Endothelial cell (in vitro differentiated cells): ENCODE data around the gene FOXD4L1. TPM values are rescaled to one million over a fixed set of nuclear protein-coding genes. Genes with fewer than 3 reads are reported as not detected.
"Not testable (repeated sequence)": the region's sequence is repeated elsewhere in the genome, so short reads cannot be mapped to it uniquely, and the experiment has no call there.

ENCODE experiments used
- DNase-seq: peaks from one replicate; pipeline ENCODE4 v3.0.0; 2021; ENCODE audit warnings: low spot score
- H3K27ac Mint-ChIP-seq: one replicate; pipeline ENCODE4 v1.8.0; 2021; ENCODE audit warnings: mixed read lengths, inconsistent platforms; ENCODE audit not compliant: unreplicated experiment
- H3K27me3 Mint-ChIP-seq: one replicate; pipeline ENCODE4 v1.8.0; 2021; ENCODE audit warnings: mild to moderate bottlenecking, moderate library complexity, mixed read lengths, inconsistent platforms; ENCODE audit not compliant: unreplicated experiment
- H3K36me3 Mint-ChIP-seq: one replicate; pipeline ENCODE4 v1.8.0; 2021; ENCODE audit warnings: mild to moderate bottlenecking, low read depth, mixed read lengths, inconsistent platforms; ENCODE audit not compliant: unreplicated experiment
- H3K4me1 Mint-ChIP-seq: one replicate; pipeline ENCODE4 v1.8.0; 2021; ENCODE audit warnings: mild to moderate bottlenecking, mixed read lengths, inconsistent platforms; ENCODE audit not compliant: unreplicated experiment
- H3K4me3 Mint-ChIP-seq: one replicate; pipeline ENCODE4 v1.8.0; 2021; ENCODE audit warnings: mild to moderate bottlenecking, mixed read lengths, inconsistent platforms; ENCODE audit not compliant: unreplicated experiment
- H3K9me3 Mint-ChIP-seq: one replicate; pipeline ENCODE4 v1.8.0; 2021; ENCODE audit warnings: mixed read lengths, inconsistent platforms; ENCODE audit not compliant: unreplicated experiment
- long read RNA-seq: library from polyadenylated mRNA; unstranded; transcript quantifications from one replicate; pipeline ENCODE4 v2.0.0, GENCODE V29; 2020; ENCODE audit not compliant: unreplicated experiment
- total RNA-seq: library from RNA; stranded (reverse); fragmentation: NEBNext Ultra II Directional; extraction: Animal tissue kit (Norgen Biotek cat#: 25700); gene quantifications from one replicate; pipeline ENCODE4 v1.2.1, GENCODE V29; 2021; ENCODE audit not compliant: unreplicated experiment

The FOXD4L1 gene
- total RNA-seq: not detected
- long read RNA-seq: 0 reads

DNA sequence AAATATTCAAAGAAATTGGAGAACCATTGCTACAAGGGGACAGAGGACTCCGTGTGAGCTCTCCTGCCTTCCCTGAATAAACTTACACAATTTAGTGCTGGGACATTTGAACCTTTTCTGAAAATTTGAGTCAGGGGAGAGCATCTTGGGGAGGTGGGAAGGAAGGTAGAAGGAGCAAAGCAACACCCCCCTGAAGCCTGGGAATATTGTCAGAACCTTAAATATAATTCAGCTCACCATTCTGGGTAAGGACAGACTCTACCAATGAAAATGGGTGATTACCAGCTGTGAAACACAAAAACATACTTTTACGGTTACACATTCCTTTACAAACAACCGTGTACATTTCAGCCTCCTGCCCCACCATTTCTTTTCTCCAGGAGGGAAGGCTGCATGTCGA lies at the start of gene FOXD4L1:
FOXD4L1 (plus strand) TSS at position 301 of the 400 bp plus-strand sequence. CDS start 592 bp downstream, outside the sequence.
- not testable (repeated sequence) for H3K4me1 Mint-ChIP-seq, DNase-seq, H3K4me3 Mint-ChIP-seq, H3K27me3 Mint-ChIP-seq, H3K36me3 Mint-ChIP-seq, H3K27ac Mint-ChIP-seq, H3K9me3 Mint-ChIP-seq

DNA sequence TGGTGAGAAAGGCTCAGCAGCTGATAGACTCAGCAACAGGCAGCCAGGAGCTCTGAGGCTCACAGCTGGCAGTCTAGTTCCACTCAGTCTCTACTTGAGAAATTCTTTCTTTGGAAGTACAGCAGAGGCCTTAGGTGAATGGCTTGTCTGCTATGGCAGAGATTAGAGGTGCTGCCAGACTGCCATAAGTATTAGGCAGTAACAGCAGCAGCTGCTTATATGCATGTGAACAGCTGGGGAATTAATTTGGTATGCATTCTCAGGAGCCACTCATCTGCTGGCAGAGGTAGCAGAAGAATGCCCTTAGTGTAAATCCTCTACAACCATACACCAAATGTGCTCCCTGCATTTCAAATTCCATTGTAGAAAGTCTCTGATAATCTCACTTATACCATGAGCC lies 32.7 kb upstream of the FOXD4L1 start:
- not testable (repeated sequence) for H3K27me3 Mint-ChIP-seq, H3K9me3 Mint-ChIP-seq, H3K4me3 Mint-ChIP-seq, DNase-seq, H3K4me1 Mint-ChIP-seq, H3K36me3 Mint-ChIP-seq, H3K27ac Mint-ChIP-seq

DNA sequence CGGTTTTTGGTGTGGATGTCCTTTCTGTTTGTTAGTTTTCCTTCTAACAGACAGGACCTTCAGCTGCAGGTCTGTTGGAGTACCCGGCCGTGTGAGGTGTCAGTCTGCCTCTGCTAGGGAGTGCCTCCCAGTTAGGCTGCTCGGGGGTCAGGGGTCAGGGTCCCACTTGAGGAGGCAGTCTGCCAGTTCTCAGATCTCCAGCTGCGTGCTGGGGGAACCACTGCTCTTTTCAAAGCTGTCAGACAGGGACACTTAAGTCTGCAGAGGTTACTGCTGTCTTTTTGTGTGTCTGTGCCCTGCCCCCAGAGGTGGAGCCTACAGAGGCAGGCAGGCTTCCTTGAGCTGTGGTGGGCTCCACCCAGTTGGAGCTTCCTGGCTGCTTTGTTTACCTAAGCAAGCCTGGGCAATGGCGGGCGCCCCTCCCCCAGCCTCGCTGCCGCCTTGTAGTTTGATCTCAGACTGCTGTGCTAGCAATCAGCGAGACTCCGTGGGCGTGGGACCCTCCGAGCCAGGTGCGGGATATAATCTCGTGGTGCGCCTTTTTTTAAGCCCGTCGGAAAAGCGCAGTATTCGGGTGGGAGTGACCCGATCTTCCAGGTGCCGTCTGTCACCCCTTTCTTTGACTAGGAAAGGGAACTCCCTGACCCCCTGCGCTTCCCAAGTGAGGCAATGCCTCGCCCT lies 21.6 kb upstream of the FOXD4L1 start:
- not testable (repeated sequence) for H3K27me3 Mint-ChIP-seq, H3K27ac Mint-ChIP-seq, DNase-seq, H3K9me3 Mint-ChIP-seq, H3K4me3 Mint-ChIP-seq, H3K4me1 Mint-ChIP-seq, H3K36me3 Mint-ChIP-seq

DNA sequence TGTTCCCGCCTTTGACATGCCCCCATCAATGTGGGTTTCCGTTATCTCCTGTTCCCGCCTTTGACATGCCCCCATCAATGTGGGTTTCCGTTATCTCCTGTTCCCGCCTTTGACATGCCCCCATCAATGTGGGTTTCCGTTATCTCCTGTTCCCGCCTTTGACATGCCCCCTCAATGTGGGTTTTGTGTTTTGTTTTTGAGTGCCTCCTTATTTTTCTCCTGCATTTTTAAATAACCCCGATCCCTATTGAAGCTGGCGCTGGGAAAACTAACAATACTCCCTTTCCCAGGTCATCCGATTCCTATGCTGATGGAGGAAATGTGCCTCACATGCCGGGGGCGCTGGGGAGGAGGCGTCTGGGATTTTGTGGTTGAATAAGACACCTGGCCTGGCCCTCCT lies 1.9 kb upstream of the FOXD4L1 start:
- not testable (repeated sequence) for H3K4me1 Mint-ChIP-seq, DNase-seq, H3K9me3 Mint-ChIP-seq, H3K36me3 Mint-ChIP-seq, H3K27me3 Mint-ChIP-seq, H3K27ac Mint-ChIP-seq, H3K4me3 Mint-ChIP-seq

DNA sequence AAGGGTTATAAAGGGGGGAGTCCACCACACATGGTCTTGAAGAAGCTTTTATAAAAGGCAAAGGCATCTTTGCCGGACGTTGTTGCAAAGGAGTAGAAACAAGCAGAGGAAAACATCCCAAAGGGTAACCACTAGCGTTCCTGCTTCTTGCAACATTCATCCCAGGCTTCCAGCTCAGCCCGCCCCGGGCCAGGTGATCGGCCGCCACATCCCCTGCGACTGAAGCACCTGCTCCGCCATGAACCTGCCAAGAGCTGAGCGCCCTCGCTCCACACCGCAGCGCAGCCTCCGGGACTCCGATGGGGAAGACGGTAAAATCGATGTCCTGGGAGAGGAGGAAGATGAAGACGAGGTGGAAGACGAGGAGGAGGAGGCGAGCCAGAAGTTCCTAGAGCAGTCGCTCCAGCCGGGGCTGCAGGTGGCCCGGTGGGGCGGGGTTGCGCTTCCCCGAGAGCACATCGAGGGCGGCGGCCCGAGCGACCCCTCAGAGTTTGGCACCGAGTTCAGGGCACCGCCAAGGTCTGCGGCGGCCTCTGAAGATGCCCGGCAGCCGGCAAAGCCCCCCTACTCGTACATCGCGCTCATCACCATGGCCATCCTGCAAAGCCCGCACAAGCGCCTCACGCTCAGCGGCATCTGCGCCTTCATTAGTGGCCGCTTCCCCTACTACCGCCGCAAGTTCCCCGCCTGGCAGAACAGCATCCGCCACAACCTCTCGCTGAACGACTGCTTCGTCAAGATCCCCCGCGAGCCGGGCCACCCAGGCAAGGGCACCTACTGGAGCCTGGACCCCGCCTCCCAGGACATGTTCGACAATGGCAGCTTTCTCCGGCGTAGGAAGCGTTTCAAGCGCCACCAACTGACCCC lies 787 bp downstream of the FOXD4L1 start:
- not testable (repeated sequence) for H3K36me3 Mint-ChIP-seq, H3K4me3 Mint-ChIP-seq, H3K4me1 Mint-ChIP-seq, DNase-seq, H3K27ac Mint-ChIP-seq, H3K27me3 Mint-ChIP-seq, H3K9me3 Mint-ChIP-seq

DNA sequence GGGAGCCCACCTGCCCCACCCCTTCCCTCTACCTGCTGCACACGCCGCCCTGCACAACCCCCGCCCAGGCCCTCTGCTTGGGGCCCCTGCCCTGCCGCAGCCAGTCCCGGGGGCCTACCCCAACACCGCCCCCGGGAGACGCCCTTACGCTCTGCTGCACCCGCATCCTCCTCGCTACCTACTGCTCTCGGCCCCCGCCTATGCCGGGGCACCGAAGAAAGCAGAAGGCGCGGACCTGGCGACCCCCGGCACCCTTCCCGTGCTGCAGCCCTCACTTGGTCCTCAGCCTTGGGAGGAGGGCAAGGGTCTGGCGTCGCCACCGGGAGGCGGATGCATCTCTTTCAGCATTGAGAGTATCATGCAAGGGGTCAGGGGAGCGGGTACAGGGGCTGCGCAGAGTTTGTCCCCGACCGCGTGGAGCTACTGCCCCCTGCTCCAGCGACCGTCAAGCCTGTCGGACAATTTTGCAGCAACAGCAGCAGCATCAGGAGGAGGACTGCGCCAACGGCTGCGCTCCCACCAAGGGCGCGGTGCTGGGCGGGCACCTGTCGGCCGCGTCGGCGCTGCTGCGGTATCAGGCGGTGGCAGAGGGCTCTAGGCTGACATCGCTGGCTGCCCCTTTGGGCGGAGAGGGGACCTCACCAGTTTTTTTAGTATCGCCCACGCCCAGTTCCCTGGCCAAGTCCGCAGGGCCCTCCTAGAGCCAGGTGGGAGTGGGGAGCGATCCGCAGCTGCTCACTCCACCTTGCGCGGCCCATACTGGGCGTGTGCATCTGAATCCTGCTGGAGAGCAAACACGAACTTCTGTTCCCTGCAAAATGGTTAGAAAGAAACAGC lies 1.6 kb downstream of the FOXD4L1 start:
- DNase-seq, H3K27ac Mint-ChIP-seq, H3K4me3 Mint-ChIP-seq, H3K27me3 Mint-ChIP-seq, H3K4me1 Mint-ChIP-seq, H3K9me3 Mint-ChIP-seq, H3K36me3 Mint-ChIP-seq: not testable (repeated sequence)

DNA sequence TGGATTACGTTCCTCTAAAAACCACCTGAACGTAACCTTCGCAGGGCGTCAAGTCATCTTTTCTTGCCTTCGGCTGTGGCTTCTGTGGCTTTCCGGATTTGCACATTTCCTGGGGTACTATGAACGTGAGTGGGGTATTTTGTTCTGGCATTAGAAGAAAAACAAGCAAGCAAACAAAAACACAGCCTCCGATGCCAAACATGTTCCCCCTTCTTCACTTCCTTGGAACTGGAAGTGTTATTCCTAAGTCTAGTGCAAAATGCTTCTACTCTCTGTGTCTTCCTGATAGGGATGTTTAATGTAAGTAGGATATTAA lies 2.2 kb downstream of the FOXD4L1 start:
- DNase-seq, H3K36me3 Mint-ChIP-seq, H3K4me3 Mint-ChIP-seq, H3K27me3 Mint-ChIP-seq, H3K4me1 Mint-ChIP-seq, H3K27ac Mint-ChIP-seq, H3K9me3 Mint-ChIP-seq: not testable (repeated sequence)

DNA sequence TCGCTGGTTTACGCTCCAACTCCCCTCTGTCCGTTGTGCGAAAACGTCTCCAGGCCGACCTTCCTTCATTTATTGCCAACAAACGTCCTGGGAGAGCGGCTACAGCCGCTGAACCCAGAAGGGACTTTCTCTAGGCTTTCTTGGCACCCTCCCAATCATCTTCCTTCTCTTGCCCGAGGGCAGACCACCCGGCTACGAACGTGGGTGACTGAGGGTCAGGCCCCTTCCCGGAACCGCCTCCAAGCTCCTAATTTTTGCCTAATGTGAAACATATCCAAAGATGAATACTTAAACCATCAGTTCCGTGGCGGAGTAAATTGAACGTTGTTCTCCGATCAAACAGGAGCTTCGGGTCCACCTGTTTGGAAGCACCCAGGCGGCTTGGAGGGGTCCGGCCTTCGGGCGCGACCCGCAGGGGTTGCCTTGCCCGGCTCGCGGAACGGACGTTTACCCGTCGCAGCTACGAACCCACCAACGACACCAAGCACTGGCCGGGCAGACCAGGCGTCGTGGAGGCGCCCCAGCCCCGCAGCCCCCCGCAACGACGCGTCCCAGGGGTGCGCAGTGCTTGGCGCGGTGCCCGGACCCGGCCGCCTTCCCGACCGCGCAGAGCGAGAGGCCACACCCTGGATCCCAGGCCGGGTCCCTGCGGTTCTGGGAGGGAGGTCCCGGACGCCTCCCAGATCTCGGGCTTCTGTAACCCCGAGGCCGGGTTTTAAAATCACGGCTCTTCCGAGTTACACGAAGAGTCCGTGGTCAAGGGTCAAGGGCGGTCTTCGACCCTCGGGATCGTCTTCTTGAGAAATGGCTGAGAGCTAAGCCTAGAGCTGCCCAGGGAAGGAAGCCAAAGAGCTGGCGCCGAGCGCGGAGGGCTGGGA lies 4.0 kb downstream of the FOXD4L1 start:
- DNase-seq, H3K36me3 Mint-ChIP-seq, H3K4me1 Mint-ChIP-seq, H3K4me3 Mint-ChIP-seq, H3K9me3 Mint-ChIP-seq, H3K27me3 Mint-ChIP-seq, H3K27ac Mint-ChIP-seq: not testable (repeated sequence)

DNA sequence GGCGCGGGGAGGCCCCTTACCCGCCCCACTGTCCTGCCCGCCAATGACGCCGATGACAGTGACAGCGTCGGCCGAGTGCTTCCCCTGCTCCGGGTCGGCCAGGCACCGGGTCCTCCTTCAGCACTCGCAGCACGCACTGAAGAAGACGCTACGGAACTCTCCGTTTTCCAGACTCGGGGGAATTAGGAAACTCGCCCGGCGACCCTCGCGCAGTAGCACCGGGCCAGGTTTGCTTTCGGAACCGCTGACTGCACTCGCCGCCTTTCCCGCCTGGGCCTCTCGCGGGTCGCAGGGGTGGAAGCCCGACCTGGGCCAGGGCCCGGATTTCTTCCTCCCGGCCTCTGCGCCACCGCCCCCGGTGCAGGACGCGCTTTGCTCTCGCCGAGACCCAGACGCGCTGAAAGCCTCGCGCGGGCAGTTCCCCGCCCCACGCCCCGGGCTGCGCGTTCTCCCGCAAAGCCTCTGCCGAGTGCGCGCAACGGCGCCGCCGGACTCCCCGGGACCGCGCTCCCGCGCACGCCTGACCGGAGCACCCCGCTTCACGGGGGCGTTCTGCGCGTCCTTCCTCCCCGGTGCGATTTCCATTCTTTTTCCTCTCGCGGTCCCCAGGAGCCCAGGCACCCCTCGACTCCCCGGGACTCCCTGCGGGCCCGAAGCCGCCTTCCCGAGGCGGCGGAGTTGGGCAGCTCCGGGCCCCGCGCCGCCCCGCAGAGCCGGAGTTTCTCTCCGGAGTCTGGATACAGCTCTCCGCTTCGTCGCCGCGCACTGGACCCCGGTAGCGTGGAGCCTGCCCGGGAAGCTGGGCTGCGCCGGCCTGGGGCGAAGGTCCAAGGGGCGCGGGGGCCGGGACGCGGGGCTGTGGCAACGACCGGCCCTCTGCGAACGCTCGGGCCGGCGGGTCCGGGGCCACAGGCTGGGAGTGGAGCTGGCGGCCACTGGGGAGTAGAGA lies 4.9 kb downstream of the FOXD4L1 start:
- H3K4me3 Mint-ChIP-seq, H3K27me3 Mint-ChIP-seq, H3K27ac Mint-ChIP-seq, H3K36me3 Mint-ChIP-seq, H3K9me3 Mint-ChIP-seq, H3K4me1 Mint-ChIP-seq: not testable (repeated sequence)
- peak; percentile 21 for DNase-seq

DNA sequence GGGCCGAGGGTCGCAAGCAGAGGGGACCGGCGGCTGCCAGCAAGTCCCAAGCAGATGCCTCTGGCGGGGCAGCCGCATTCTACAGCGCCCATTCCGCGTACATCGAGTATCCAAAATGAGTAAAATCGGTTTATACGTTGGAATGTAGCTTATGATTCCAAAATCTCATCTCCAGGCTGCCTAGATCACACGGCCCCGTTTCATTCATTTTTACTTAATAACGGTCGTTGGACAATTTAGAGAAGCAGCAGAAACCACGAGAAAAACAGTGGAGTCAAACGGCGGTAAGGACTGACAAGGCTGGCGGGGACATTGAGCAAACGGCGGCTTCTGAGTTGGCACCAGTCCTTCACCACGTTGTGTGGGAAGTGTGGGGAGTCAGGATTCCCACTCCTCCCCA lies 5.6 kb downstream of the FOXD4L1 start:
- not testable (repeated sequence) for DNase-seq, H3K4me3 Mint-ChIP-seq

More for the DNA sequence above, 5.6 kb downstream of the FOXD4L1 start:
- not testable (repeated sequence) for H3K36me3 Mint-ChIP-seq, H3K9me3 Mint-ChIP-seq, H3K27me3 Mint-ChIP-seq, H3K27ac Mint-ChIP-seq, H3K4me1 Mint-ChIP-seq
